NCI-H69 (cell line): ENCODE data around the gene DDB1.

ENCODE experiments used
- DNase-seq: peaks from one replicate; lab custom pipeline; 2025; lab: John Stamatoyannopoulos, UW

The DDB1 gene

DNA sequence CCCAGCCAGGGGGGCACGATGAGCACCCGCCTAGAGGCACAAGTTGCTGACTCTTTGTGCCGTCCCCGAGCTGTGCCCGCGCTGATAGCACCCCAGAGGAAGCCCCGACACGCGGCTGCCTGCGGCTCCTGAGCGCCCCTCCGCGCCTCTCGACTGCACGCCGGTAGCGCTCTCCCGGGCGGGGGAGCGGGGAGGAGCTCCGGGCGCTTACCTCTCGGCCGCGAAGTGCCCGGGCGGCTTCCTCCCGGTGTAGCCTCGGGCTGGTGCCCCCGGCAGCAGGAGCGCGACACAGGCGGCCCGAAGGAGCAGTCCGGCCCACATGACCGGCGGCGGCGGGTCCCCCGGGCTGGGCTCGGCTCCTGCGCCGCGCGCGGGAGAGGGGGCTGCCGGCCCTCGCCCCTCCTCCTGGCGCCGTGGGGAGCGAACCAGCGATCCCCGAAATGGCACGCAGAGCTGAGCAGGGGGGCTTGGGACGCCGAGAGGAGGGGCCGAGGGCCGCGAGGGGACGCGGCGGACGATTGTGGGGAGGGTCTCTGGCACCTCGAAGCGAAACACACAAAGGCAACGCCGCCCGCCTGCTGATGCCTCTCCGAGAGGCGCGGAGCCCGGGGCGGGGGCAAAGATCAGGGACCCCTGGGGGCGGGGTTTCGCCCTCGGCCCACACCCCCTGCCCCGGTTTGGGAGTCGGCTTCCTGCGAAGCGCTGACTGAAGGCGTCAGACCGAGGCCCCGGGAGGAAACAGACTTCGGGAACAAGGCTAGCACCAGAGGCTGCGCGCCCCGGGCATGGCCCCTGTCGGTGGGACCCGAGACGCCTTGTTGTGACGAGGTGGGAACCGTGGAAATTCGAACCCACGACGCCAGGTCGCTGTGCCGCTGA lies 37.9 kb downstream of the DDB1 start, which contains the start of gene VWCE:
Gene VWCE, minus strand, starts transcription at position 600 of the 879 bp plus-strand sequence. Its CDS starts 279 bp downstream, at position 321.
- peak; percentile 87 for DNase-seq

DNA sequence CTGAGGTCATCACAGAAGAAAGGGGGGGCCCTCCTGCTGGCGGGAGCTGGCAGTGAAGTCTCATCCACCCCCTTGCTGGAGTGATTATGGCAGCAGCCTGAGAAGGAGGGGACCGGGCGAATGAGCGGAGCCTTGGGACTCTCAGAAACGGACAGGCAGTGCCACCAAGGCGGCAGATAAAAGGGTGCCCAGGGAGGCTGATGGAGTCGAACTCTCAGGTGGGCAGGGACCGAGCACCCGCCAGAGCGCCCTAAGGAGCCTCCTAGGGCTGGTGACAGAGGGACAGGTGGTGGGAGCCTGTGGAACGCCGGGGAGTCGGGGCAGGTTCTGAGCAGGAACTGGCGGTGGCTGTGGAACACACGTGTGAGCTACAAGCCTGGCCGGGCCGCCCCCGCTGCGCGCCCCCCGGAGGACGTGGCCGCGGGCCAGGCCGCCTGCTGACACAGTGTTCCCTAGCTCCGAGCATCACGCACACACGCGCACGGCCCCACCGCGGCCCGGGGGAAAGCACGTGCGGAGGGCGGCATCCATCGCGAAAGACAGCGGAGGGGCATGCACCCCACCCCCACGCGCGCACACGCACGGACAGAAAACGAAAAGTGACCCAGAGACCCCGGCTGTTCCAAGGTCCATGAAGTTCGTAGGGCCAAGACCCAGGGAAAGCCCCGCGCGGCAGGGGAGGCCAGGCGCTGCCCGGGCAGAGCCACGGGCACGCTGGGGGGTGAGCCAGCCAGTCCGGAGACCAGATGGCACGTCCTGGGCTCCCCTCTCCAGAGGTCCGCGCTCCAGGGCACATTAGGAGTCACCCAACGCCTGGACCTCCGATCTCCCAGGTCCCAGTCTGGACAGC lies 38.8 kb downstream of the DDB1 start:
- DNase-seq, result peak; percentile 82

DNA sequence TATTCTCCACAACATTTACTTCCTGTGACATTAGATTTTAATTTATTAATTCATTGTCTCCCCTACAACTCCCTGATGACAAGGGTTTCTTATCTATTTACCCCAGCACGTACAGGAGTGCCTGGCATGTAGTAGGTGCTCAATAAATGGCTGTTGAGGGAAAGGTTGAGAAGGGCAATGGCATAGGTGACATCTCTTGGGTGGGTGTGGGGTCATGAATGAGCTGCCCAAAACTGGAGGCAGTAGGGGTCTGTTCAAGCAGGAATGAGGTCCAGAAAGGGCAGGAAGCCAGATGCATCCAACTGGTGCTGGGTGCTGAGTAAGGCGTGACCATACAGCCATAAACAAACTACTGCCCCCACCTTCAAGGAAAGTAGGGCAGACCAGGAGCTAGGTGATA lies 40.5 kb downstream of the DDB1 start:
- DNase-seq, result no peak

DNA sequence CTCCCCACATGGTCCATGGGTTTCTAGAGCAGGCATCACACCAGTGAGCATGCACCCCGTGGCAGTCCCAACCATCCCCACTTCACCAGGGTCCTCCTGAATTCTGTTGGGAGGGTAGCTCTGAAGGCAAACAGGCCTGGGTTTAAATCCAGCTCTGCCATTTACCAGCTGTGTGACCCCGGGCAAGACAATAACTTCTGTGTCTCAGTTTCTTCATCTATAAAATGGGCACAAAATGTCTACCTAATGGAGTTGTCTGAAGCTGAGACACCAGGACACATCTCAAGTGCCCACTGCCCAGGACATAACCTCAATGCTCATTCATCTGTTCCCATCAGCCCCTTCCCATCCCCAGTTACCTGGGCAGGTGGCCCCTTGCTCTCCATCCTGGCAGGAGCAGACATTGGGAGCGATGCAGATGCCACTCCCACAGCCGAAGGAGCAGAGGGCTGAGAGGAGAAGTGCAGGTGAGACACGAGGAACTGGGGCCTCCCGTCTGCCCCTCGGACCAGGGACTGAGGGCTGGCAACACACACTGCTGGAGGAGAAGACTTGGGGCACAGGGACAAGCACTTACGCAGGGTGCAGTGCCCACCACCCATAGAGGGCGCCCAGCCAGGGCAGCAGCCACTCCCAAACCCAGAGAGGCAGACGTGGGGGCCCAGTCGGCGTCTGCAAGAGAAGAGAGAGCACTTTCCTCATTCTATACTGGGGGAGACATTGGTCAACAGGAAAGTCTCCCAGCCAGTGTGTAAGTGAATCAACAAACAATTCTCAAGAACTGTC lies 41.8 kb downstream of the DDB1 start:
- DNase-seq, result no peak

DNA sequence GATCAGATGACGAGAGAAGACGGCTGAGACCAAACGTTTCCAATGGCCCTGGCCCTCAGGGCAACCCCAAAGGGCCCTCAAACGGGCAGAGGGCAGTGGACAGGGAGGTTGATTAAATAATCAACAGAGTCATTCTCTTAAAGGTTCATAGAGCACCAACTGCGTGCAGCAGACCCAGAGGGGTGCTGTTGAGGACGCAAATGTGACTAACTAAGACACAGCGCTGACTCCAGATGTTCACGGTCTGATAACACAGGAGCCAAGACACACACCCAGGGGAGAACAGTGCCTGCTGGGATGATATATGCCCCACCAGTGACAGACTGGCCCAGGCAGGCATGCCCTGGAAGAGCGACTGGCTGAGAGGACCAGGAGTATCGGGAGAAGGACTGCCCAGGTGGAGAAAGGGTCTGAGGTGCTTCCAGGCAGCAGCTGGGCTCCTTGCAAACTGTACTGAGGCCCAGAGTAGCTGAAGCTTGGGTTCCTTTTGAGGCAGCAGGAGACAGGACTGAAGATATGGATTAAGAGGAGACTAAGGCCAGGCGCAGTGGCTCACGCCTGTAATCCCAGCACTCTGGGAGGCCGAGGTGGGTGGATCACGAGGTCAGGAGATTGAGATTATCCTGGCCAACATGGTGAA lies 45.4 kb downstream of the DDB1 start:
- DNase-seq, result no peak

DNA sequence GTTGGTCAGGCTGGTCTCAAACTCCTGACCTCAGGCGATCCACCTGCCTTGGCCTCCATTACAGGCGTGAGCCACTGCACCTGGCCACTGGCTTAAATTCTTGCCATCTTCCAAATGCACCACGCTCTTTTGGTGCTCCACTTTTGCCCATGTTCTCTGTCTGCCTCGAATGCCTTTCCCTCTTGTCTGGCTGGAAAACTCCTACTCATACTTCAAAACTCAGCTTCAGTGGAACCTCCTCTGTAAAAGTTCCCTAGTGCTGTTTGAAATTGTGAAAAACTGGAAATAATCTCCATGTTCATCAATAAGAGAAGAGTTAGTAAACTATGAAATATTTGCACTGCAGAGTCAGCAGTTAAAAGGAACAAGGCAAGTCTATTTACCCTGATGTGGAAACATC lies 49.3 kb downstream of the DDB1 start:
- no peak for DNase-seq

DNA sequence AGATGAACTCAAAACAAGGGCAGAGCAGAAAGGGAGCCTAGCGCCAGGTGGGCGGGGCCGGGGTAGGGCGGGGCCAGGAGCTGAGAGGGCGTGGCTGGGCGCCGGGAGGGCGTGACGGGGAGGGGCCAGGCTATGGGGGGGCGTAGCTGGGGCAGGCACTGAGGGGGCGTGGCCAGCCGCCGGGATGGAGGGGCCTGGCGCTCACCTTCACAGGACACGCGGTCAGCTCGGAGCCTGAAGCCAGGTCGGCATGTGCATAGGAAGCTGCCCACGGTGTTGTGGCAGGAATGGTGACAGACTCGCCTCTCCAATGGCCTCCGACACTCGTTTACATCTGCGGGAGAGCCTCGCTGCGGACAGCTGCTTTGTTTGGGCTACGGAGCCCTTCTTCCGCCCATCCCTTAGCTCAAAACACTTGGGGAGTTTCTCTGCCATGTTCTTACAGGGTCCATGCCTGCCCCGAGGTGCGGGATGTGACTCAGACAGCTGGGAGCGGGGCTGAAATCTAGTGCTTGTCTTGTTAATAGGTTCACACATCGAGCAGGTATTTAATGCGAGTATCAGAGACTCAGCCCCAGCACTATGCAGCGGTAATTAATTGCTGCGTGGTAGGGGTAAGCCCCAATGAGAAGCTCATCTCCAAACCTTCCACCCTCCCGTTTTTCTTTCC lies 51.2 kb downstream of the DDB1 start:
- peak; percentile 47 for DNase-seq

DNA sequence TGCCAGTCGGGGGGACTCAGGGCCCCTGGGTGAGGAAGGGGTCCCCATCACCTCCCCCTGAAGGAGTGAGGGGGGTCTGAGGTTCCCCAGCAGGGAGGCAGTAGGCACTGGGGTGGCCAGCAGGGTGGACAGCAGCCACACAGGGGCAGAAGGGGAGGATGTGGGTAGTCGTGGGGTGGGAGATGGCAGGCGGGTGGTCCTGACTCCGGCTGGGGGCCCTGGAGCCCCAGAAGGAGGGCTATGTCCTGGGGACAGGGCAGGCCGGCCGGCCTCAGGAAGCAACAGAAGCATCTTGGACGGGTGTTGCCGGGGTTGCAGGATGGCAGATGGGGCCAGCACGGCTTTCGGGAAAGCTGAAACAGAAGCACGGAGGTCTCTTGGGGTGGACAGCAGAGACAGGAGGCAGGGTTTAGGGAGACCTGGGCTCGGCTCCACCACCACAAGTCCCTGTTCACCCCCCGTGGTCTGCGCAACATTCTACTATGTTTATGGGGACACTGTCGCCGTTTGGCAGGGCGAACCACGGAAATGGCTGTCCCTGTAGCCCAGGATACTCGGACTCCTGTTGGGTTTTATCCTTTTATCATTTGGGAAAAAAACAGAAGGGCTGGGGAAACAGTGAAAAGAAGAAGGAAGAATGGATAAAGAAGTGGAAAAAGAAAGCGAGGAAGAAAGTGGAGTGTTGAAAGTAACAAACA lies 51.9 kb downstream of the DDB1 start:
- no peak for DNase-seq

DNA sequence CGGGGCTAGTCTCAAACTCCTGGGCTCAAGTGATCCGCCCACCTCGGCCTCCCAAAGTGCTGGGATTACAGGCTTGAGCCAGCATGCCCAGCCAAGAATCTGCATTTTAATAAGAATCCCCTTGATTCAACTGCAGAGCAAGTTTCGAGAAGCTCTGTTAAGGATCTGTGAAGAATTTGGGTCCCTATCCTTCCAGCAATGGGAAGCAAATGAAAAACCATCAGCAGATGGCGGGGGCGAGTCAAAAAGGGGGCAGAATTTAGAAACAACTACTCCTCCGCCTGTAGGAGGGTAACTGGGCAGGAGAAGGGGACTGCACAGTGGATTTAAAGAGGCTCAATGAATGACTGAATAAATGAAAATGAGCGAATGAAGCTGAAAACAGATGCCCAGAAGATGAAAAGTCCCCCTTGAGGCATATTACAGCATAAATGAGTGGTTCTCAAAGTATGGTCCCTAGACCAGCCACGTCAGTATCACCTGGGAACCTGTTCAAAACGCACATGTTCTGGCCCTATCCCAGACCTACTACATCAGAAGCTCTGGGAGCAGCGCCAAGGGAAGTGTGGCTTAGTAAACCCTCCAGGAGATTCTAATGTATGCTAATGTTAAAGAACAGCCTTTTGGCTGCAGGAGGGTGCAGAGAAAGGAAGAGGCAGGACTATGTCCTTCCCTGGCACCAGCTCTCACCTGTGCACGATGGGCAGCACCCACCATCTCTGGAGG lies 52.8 kb downstream of the DDB1 start:
- peak; percentile 17 for DNase-seq

DNA sequence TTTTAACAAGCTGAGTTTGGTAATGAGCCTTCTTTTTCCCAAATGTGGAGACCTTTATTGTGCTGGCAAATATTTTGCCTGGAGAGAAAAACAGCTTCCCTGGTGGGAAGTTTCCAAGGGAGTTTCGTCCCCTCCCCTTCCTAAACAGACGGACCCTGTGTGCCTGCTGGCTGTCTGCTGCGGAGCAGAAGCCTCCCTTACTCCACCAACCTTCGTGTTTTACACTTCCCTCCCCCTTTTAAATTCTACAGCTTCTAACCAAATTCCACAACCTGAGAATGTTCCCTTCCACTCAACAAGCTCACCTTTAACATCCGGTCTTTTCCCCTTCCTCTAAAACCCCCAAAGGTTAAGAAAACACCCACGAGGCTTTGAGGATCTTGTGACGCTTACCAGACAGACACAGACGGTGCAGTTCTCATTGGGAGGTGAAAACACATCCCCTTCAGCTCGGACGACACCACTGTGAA lies 54.9 kb downstream of the DDB1 start:
- peak; percentile 28 for DNase-seq

DNA sequence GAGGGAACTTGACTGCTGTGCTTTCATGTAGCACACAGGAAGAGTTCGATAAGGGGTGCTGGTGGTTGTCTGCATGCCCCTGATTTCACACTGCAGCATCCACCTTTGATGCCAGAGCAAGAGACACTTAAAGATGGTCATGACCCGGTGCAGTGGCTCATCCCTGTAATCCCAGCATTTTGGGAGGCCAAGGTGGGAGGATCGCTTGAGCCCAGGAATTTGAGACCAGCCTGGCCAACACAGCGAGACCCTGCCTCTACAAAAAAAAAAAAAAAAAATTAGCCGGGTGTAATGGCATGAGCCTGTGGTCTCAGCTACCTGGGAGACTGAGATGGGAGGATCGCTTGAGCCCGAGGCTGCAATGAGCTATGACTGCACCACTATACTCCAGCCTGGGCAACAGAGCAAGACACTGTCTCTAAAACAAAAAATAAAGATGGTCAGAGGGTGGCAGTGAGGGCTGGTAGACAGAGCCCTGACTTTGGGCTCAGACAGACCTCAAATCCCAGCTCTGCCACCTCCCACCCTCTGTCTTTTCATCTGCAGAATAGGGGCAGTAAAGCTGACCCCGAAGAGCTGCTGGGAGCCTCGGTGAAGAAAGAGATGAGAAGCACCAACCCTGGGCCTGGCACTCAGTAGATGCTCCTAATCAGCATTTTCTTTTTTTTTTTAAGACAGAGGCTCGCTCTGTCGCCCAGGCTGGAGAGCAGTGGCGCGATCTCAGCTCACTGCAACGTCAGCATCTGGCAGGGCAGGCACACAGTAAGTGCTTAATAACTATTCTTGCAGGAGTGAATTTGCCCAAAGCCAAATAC lies 55.5 kb downstream of the DDB1 start:
- no peak for DNase-seq

DNA sequence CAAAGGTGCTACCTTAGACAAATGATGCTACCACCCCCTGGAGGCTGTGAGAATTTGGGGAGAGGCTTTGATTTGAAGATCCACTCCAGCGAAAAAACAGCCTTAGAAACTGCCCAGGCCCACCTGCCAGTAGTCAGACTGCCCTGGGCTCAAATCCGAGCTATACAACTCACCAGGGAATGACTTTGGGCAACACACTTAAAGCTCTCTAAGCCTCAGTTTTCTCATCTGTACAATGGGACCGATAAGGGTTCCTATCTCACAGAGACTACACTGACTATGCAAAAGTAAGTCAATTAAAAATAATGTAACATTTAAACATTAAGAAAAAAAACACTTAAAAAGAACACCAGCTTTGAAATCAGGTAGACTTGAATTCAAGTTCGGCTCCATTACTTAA lies 57.7 kb downstream of the DDB1 start:
- no peak for DNase-seq

DNA sequence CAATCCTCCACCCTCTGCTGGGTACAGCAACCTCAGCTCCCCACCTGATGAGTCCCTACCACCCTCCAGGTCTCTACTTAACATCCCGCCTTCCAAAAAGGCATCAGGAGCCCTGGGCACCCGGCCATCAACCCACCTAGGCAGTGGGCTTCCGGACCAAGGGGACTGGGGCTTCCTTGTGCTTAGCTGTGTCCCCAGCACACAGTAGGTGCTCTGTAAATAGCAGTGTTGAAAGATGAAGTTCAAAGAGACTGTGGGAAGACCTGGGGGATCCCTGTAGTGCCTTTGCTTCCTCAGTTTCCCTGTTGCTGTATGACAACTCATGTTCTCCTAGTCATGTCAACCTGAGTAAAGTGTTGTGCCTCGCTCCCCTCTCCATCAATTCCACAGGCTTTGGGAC lies 58.8 kb downstream of the DDB1 start:
- no peak for DNase-seq

DNA sequence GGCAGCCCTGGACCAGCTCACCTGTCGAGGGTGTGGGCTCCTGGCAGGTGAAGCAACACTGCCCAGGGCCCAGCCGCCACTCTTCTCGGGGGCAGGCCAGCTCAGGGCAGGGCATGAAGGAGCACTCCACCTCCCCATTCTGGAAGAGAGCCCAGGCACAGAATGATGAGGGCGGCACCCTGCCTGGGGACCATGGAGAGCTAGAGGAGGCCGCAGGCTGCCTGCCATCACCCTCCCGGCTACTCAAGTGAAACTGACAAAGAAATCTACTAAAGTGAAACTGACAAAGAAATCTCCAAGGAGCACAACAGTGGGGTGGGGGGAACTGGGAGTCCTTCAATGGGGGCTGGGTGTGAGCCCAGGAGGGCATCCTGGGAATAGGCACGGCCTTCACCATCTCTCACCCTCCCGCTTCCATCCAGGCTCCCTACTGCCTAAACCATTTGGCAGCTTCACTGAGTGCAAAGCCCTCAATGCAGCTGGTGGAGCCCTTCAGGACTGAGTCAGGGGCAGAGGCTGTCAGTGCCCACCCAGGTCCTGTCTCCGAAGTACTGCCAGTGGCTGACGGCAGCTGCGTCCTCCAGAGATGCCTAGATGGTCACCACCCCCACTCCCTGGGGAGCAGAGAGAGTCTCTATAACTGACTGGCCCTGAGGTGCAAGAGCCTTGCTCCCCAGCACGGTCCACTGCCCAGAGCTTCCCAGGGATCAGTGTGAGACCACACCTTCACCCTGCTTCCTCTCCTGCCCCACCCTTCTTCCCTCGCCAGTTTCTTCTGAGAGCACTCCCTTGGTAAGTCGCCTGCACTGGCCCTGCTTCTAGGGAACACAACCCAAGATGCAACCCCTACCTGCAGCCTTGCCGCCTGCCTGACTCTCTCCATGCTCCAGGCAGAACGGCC lies 59.5 kb downstream of the DDB1 start:
- DNase-seq, result peak; percentile 27

DNA sequence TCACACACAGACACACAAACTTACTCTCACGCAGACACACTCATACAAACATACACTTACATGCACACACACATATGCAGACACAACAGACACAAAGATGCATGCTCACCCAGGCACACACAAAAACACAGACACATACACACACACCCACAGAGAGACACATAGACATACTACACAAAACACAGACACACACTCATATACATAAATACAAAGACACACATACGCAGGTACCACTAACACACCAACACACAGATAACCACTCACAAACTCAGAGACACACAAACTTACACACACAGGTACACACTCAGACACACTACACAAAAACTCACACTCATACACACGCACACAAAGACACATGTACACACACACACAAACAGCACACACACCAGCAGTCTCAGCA lies 60.2 kb downstream of the DDB1 start:
- no peak for DNase-seq

DNA sequence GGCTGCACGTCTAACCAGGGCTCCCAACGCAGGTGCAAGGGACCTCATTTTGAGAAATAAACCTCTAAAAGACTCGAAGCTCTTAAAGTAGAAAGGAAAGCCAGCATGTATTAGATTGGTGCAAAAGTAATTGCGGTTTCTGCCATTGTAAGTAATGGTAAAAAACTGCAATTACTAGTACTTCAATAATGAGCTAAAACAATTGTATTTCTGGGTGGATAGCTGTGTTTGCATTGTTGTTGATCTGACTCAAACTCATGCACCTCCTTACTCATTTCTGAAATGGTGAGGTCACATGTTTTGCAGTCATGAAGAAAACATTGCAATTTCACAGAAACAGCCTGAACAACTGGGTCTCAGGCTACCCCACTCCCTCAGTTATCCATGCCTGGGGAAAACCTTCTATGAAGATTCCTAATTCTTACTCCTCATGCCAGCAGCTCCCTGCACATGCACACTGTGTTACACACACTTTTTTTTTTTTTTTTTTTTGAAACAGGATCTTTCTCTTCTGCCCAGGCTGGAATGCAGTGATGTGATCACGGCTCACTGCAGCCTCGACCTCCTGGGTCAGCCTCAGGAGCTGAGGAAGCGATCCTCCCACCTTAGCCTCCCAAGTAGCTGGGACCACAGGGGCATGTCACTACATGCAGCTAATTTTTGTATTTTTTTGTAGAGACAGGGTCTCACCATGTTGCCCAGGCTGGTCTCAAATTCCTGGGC lies 62.4 kb downstream of the DDB1 start:
- DNase-seq, result no peak
